OCI-LY1 (cell line): ENCODE measurements around the gene ANKS1A.

Source experiments
- EZH2 ChIP-seq: fragments of 200-600 bp; sonication (generic), shearing (Covaris generic); IDR thresholded peaks from 2 replicates; pipeline ENCODE4 v1.8.0; 2017; ENCODE audit warnings: borderline replicate concordance, mixed run types, mild to moderate bottlenecking, antibody characterized with exemption, low read length, moderate library complexity, mixed read lengths
- TF ChIP-seq, protein P1 (sequence below): fragments of 200-600 bp; sonication (generic), shearing (Covaris generic); IDR thresholded peaks from 2 replicates; pipeline ENCODE4 v1.5.1; 2017; ENCODE audit warnings: mild to moderate bottlenecking, antibody characterized with exemption, low read length, moderate library complexity, mixed read lengths

DNA sequence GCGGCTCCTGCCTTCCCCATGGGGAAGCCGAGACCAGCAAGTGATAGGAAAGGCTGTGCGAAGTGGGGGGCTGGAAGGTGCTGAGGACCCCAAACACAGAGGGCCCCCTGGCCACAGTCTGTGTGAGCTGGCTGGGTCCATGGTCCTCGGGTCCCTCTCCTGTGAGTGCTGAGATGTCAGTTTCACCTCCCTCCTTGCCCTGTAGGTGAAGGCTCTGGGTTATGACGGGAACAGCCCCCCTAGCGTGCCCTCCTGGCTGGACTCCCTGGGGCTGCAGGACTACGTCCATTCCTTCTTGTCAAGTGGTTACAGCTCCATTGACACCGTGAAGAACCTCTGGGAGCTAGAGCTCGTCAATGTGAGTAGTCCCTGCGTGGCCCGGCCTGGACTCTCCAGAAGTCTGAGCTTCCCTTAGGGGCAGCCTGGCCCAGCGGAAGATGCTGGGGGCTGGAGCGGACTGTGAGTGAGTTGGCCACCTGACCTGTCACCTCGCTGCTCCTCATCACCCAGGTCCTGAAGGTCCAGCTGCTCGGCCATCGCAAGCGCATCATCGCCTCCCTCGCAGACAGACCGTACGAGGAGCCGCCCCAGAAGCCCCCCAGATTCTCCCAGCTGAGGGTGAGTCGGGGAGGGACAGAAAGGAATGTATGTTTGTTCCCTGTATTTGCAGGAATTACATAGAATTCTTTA lies 190.4 kb downstream of the ANKS1A start:
- TF ChIP-seq, protein P1, sequence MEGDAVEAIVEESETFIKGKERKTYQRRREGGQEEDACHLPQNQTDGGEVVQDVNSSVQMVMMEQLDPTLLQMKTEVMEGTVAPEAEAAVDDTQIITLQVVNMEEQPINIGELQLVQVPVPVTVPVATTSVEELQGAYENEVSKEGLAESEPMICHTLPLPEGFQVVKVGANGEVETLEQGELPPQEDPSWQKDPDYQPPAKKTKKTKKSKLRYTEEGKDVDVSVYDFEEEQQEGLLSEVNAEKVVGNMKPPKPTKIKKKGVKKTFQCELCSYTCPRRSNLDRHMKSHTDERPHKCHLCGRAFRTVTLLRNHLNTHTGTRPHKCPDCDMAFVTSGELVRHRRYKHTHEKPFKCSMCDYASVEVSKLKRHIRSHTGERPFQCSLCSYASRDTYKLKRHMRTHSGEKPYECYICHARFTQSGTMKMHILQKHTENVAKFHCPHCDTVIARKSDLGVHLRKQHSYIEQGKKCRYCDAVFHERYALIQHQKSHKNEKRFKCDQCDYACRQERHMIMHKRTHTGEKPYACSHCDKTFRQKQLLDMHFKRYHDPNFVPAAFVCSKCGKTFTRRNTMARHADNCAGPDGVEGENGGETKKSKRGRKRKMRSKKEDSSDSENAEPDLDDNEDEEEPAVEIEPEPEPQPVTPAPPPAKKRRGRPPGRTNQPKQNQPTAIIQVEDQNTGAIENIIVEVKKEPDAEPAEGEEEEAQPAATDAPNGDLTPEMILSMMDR, result no peak
- TF ChIP-seq EZH2, result no peak
